Hematopoietic multipotent progenitor cell treated with erythropoietin and hydrocortisone succinate and interleukin-3 and kit ligand, for 4 days (in vitro differentiated cells): ENCODE data around the gene IRGQ.

ENCODE experiments used
- DNase-seq: peaks from one replicate; pipeline ENCODE4 v3.0.0-alpha.2; 2015

Gene IRGQ

DNA sequence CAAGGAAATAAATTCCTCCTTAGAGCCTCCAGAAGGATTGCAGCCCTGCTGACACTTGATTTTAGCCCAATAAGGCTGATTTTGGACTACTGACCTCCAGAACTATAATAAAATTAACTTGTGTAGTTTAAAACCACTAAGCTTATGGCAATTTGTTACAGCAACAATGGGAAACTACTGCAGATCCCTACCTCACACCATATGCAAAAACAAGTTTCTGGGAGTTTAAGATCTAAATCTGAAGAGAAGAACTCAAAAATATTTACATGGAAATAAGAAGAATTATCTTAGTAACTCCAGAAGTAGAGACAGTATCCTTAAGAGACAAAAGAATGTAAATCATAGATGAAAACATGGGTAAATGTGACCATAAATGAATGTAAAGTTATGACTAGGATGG, 57.0 kb downstream of the IRGQ start:
- no peak for DNase-seq

DNA sequence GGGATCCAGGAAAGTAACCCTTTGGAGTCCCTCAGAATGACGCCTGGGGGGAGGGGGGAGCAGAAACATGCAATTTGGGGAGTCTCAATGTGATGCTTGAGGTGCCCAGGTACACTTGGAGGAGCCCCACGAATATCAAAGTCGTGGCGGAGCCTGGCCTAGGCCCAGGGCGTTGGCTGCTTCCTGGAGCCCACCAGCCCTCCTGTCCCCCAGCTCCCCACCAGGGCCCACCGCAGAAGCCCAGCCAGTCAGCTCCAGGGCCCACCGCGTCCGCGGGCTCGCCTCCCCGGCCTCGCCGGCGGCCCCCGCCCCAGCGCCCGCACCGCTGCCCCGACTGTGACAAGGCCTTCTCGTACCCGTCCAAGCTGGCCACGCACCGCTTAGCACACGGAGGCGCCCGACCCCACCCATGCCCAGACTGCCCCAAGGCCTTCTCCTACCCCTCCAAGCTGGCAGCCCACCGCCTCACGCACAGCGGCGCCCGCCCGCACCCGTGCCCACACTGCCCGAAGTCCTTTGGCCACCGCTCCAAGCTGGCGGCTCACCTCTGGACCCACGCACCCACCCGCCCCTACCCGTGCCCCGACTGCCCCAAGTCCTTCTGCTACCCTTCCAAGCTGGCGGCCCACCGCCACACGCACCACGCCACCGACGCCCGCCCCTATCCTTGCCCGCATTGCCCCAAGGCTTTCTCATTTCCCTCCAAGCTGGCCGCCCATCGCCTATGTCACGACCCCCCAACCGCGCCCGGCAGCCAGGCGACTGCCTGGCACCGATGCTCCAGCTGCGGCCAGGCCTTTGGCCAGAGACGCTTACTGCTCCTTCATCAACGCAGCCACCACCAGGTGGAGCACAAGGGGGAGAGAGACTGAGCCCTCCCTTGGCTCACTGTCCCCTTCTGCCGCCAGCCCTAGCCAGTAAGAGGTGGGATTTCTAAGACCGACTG, 60.8 kb downstream of the IRGQ start:
- DNase-seq, result peak; percentile 84
